Esophagus squamous epithelium (tissue), 4 donors: ENCODE data around the gene FRRS1L.

ENCODE experiments used
- CTCF ChIP-seq, 6 experiments: fragments of 450-650 bp in 4 of 6; fragments of 200-600 bp in 2 of 6; sonication (generic) in 2 of 6; IDR thresholded peaks; one replicate each; pipeline ENCODE4 v1.5.1; 2016 to 2019; ENCODE audit warnings: antibody characterized with exemption in 6 of 6, mild to moderate bottlenecking in 4 of 6, moderate library complexity in 4 of 6
- POLR2A ChIP-seq, 4 donors: fragments of 450-650 bp; IDR thresholded peaks; one replicate each; pipeline ENCODE4 v1.6.1; 2017; ENCODE audit warnings: antibody characterized with exemption in 4 of 4, mild to moderate bottlenecking in 4 of 4, moderate library complexity in 3 of 4

GRCh38 chr9:109115931-109116526 lies 51.0 kb downstream of the FRRS1L start:
- no peak for TF ChIP-seq CTCF (IDR thresholded peaks at IDR 0.05)
- no peak for TF ChIP-seq POLR2A (IDR thresholded peaks at IDR 0.05)
